PC-3 (cell line): ENCODE data around the gene C17orf78. TPM values are rescaled to one million over a fixed set of nuclear protein-coding genes. Genes with fewer than 3 reads are reported as not detected.

ENCODE experiments used
- ATAC-seq: fragments of 200-7000 bp; cut with Tn5 transposase; 2 replicates; pipeline ENCODE4 v1.9.1; 2020; ENCODE audit warnings: mild to moderate bottlenecking, moderate library complexity
- BruUV-seq: library from RNA; stranded (reverse); fragments of 400-500 nt; replicated peaks from 2 replicates; lab custom pipeline; 2021; lab: Mats Ljungman, UMichigan
- CTCF ChIA-PET: fragments of 300-600 bp; sonication (Branson Sonifier 250); formaldehyde crosslinking; loops from one replicate; lab custom pipeline; 2022; ENCODE audit warnings: antibody characterized with exemption; lab: Charles Lee
- POLR2A ChIA-PET: fragments of 300-600 bp; sonication (Branson Sonifier 250); formaldehyde crosslinking; loops from one replicate; lab custom pipeline; 2022; ENCODE audit warnings: antibody characterized with exemption; ENCODE audit not compliant: unreplicated experiment; lab: Charles Lee
- DNase-seq: peaks from one replicate; pipeline ENCODE4 v3.0.0-alpha.2; 2015
- H2AFZ ChIP-seq: fragments of 300-600 bp; sonication (generic); 2 replicates; pipeline ENCODE4 v1.6.0; 2016; ENCODE audit warnings: antibody characterized with exemption, low read length
- H3F3A ChIP-seq: fragments of 300-600 bp; sonication (generic); one replicate; pipeline ENCODE4 v1.6.0; 2017; ENCODE audit warnings: antibody characterized with exemption, low read length, control low read depth, mild to moderate bottlenecking; ENCODE audit not compliant: unreplicated experiment
- H3K27ac ChIP-seq: fragments of 300-600 bp; sonication (generic); 2 replicates; pipeline ENCODE4 v1.5.1; 2016; ENCODE audit warnings: mild to moderate bottlenecking, low read length
- H3K27me3 ChIP-seq: fragments of 300-600 bp; sonication (generic); 2 replicates; pipeline ENCODE4 v1.6.1; 2016; ENCODE audit warnings: low read length, mixed read lengths
- H3K36me3 ChIP-seq: fragments of 300-600 bp; sonication (generic); 2 replicates; pipeline ENCODE4 v1.6.1; 2016; ENCODE audit warnings: low read depth, mixed run types, low read length, mixed read lengths
- H3K4me1 ChIP-seq: fragments of 300-600 bp; sonication (generic); 2 replicates; pipeline ENCODE4 v1.5.1; 2016; ENCODE audit warnings: low read length; ENCODE audit not compliant: insufficient read depth
- H3K4me2 ChIP-seq: fragments of 300-600 bp; sonication (generic); 2 replicates; pipeline ENCODE4 v1.6.0; 2016; ENCODE audit warnings: low read length
- H3K4me3 ChIP-seq: fragments of 300-600 bp; sonication (generic); 2 replicates; pipeline ENCODE4 v1.5.1; 2016; ENCODE audit warnings: mild to moderate bottlenecking, low read length, mixed read lengths
- H3K79me2 ChIP-seq: fragments of 300-600 bp; sonication (generic); 2 replicates; pipeline ENCODE4 v1.6.1; 2017; ENCODE audit warnings: low read length, mixed read lengths
- H3K9ac ChIP-seq: fragments of 300-600 bp; sonication (generic); 2 replicates; pipeline ENCODE4 v1.6.0; 2016; ENCODE audit warnings: mild to moderate bottlenecking, low read length
- H3K9me2 ChIP-seq: fragments of 300-600 bp; sonication (generic); replicated peaks from 2 replicates; pipeline ENCODE4 v1.6.1; 2016; ENCODE audit warnings: mixed run types, low read length, mixed read lengths
- H3K9me3 ChIP-seq: fragments of 300-600 bp; sonication (generic); 2 replicates; pipeline ENCODE4 v1.6.1; 2016; ENCODE audit warnings: low read length, mixed read lengths
- H4K20me1 ChIP-seq: fragments of 300-600 bp; sonication (generic); 2 replicates; pipeline ENCODE4 v1.6.1; 2016; ENCODE audit warnings: low read length, mixed read lengths
- CTCF ChIP-seq: fragments of 300-600 bp; sonication (generic); conservative IDR thresholded peaks from 2 replicates; pipeline ENCODE4 v1.5.1; 2017; ENCODE audit warnings: antibody characterized with exemption, low read depth, mild to moderate bottlenecking, low read length
- EZH2 ChIP-seq: fragments of 300-600 bp; sonication (generic); IDR thresholded peaks from one replicate; pipeline ENCODE4 v1.6.1; 2017; ENCODE audit warnings: antibody characterized with exemption, mild to moderate bottlenecking, low read length; ENCODE audit not compliant: unreplicated experiment
- EZH2phosphoT487 ChIP-seq: fragments of 300-600 bp; sonication (generic); IDR thresholded peaks from 2 replicates; pipeline ENCODE4 v1.6.1; 2018; ENCODE audit warnings: mild to moderate bottlenecking, antibody characterized with exemption, low read length, borderline replicate concordance
- intact Hi-C: fragments of 100-400 bp; cut with micrococcal nuclease; formaldehyde crosslinking; loops from 2 replicates; pipeline ENCODE4 v1.9.0; 2023
- total RNA-seq: library from RNA; depleted of rRNA; stranded (reverse); fragments of >200 nt; gene quantifications from 2 replicates; pipeline ENCODE4 v1.2.3, GENCODE V29; 2014

C17orf78 gene
- total RNA-seq, 1 experiment from 2014 or later, result not detected

GRCh38 chr17:37391146-37391545, 15.4 kb downstream of the C17orf78 start:
- Histone ChIP-seq H3K4me1 (no peaks in the 10 kb centered on the region), H2AFZ (no peak overlapping the region), H3K27ac (no peak overlapping the region), H3K9me3 (no peaks in the 10 kb centered on the region), H3K27me3 (no peaks in the 10 kb centered on the region), H3K9ac (no peak overlapping the region), H3K36me3 (no peaks in the 10 kb centered on the region), H4K20me1 (no peaks in the 10 kb centered on the region), H3F3A (no peaks in the 10 kb centered on the region), H3K4me3 (no peak overlapping the region), H3K9me2 (no peaks in the 10 kb centered on the region), H3K4me2 (no peak overlapping the region), H3K79me2 (no peaks in the 10 kb centered on the region)
- POLR2A ChIA-PET, result no interaction called here
- BruUV-seq, result no TSS peak
- TF ChIP-seq EZH2, result no peak
- TF ChIP-seq EZH2phosphoT487, result no peak
- TF ChIP-seq CTCF, result no peak
- CTCF ChIA-PET, result no interaction called here
- intact Hi-C loops, result no loop called here
- ATAC-seq, result no peak
- no peak for DNase-seq

- H3K36me3 ChIP-seq, result no peaks in the 10 kb centered on the region
- DNase-seq, result peak; percentile 2
- H3K4me3 ChIP-seq, result no peak overlapping the region
- no TSS peak for BruUV-seq
- no peak overlapping the region for H2AFZ ChIP-seq
- no peaks in the 10 kb centered on the region for H3K9me2 ChIP-seq
- CTCF ChIA-PET, result interaction anchor here (1.0 kb wide), 1 partner anchor 19 kb away, joined by 3 read pairs; no protein-coding TSS in a partner anchor
- no peaks in the 10 kb centered on the region for H3K27me3 ChIP-seq
- no peaks in the 10 kb centered on the region for H3F3A ChIP-seq
- H3K4me1 ChIP-seq, result no peaks in the 10 kb centered on the region
- POLR2A ChIA-PET, result no interaction called here
- intact Hi-C loops, result no loop called here
- H3K79me2 ChIP-seq, result no peaks in the 10 kb centered on the region
- H3K27ac ChIP-seq, result no peak overlapping the region
- H3K4me2 ChIP-seq, result no peak overlapping the region
- TF ChIP-seq EZH2phosphoT487 (no peak), CTCF (no peak), EZH2 (no peak)
- H3K9ac ChIP-seq, result no peak overlapping the region
- ATAC-seq, result no peak
- no peaks in the 10 kb centered on the region for H4K20me1 ChIP-seq
- H3K9me3 ChIP-seq, result no peaks in the 10 kb centered on the region
Observed at GRCh38 chr17:37392024-37392590, 16.3 kb downstream of the C17orf78 start.

GRCh38 chr17:37393352-37393751, 17.6 kb downstream of the C17orf78 start:
- POLR2A ChIA-PET, result no interaction called here

More at GRCh38 chr17:37393352-37393751, 17.6 kb downstream of the C17orf78 start:
- no peaks in the 10 kb centered on the region for H3K9me2 ChIP-seq
- H3K27me3 ChIP-seq, result no peaks in the 10 kb centered on the region
- H3K36me3 ChIP-seq, result no peaks in the 10 kb centered on the region; the same call in 1 of the 2 replicates
- CTCF ChIA-PET, result no interaction called here
- H3F3A ChIP-seq, result no peaks in the 10 kb centered on the region
- H3K4me1 ChIP-seq, result no peaks in the 10 kb centered on the region
- H3K9ac ChIP-seq, result no peak overlapping the region
- H3K79me2 ChIP-seq, result no peaks in the 10 kb centered on the region
- H3K9me3 ChIP-seq, result no peaks in the 10 kb centered on the region
- TF ChIP-seq EZH2phosphoT487, result no peak
- TF ChIP-seq EZH2, result no peak
- no peak for TF ChIP-seq CTCF
- ATAC-seq (no peak), DNase-seq (no peak)
- H2AFZ ChIP-seq, result no peak overlapping the region
- no peaks in the 10 kb centered on the region for H4K20me1 ChIP-seq
- no peak overlapping the region for H3K27ac ChIP-seq
- BruUV-seq, result no TSS peak
- no peak overlapping the region for H3K4me2 ChIP-seq
- no peak overlapping the region for H3K4me3 ChIP-seq
- intact Hi-C loops, result no loop called here
